Gastrocnemius medialis (tissue), 4 donors: ENCODE results near the gene LSM11.

Experiments
- POLR2A ChIP-seq, 2 donors: fragments of 450-650 bp; IDR thresholded peaks; one replicate each; pipeline ENCODE4 v1.6.1; 2017; ENCODE audit warnings: antibody characterized with exemption in 2 of 2, mild to moderate bottlenecking in 2 of 2, moderate library complexity in 2 of 2
- TF ChIP-seq, protein P1 (sequence below), 5 experiments: fragments of 450-650 bp in 3 of 5; fragments of 200-600 bp in 2 of 5; sonication (generic) in 2 of 5; IDR thresholded peaks in 4 of 5; conservative IDR thresholded peaks in 1 of 5; 1 replicate in 4 of 5; 2 replicates in 1 of 5; pipeline ENCODE4 v1.5.1; 2016 to 2019; ENCODE audit warnings: antibody characterized with exemption in 5 of 5, mild to moderate bottlenecking in 3 of 5, moderate library complexity in 3 of 5

DNA sequence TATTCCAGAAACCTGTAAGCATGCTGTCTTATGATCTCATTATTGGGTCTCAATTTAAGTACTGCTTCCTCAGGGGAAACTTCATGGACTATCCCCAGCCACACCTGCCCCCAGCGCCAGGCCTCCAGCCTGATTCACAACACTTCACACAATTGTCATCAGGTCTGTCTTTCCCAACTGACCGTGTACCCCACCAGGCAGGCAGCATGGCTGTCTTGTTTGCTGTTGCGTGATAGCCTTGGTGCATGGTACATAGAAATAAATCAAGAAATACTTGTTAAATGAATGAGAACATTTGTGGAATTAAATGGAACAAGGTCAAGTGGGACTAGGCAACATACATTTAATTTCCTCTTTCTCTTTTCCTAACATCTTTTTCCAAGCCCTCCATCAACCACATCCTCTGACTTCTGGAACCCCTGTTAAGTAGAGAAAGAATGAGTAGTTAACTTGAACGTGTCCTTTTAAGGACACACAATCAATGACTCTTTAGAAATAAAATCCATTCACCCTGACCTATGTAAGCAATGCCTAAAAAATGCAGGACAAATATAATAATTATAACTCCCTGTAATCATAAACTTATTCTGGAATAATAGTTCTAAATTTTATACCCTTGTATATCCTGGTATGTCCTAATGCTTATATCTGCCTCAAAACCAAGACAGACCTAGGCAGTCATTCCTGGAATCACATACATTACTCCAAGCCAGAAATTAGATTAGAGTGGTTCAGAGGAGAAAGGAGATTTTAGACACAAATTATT lies 29.5 kb upstream of the LSM11 start:
- TF ChIP-seq, protein P1, sequence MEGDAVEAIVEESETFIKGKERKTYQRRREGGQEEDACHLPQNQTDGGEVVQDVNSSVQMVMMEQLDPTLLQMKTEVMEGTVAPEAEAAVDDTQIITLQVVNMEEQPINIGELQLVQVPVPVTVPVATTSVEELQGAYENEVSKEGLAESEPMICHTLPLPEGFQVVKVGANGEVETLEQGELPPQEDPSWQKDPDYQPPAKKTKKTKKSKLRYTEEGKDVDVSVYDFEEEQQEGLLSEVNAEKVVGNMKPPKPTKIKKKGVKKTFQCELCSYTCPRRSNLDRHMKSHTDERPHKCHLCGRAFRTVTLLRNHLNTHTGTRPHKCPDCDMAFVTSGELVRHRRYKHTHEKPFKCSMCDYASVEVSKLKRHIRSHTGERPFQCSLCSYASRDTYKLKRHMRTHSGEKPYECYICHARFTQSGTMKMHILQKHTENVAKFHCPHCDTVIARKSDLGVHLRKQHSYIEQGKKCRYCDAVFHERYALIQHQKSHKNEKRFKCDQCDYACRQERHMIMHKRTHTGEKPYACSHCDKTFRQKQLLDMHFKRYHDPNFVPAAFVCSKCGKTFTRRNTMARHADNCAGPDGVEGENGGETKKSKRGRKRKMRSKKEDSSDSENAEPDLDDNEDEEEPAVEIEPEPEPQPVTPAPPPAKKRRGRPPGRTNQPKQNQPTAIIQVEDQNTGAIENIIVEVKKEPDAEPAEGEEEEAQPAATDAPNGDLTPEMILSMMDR (IDR thresholded peaks at IDR 0.05 in 4 of 5, conservative IDR thresholded peaks at IDR 0.05 in 1 of 5): no peak
- TF ChIP-seq POLR2A (IDR thresholded peaks at IDR 0.05): no peak
